Testis (tissue), 2 donors: Measurements from ENCODE around the gene CNGB1.

Experiments
- CTCF ChIP-seq, 3 experiments: fragments of 450-650 bp in 2 of 3; fragments of 200-600 bp in 1 of 3; sonication (generic) in 1 of 3; IDR thresholded peaks; one replicate each; pipeline ENCODE4 v1.5.1; 2016 to 2019; ENCODE audit warnings: antibody characterized with exemption in 3 of 3, mild to moderate bottlenecking in 2 of 3, moderate library complexity in 1 of 3
- POLR2A ChIP-seq: fragments of 450-650 bp; IDR thresholded peaks from one replicate; pipeline ENCODE4 v1.6.1; 2017; ENCODE audit warnings: antibody characterized with exemption, mild to moderate bottlenecking, moderate library complexity

GRCh38 chr16:57883480-57883879 is 87.4 kb downstream of the CNGB1 start:
- no peak for TF ChIP-seq CTCF (IDR thresholded peaks at IDR 0.05)
- TF ChIP-seq POLR2A = no peak
